Muscle of leg (tissue), 11 donors: Measurements from ENCODE around the gene RNF181. TPM values are rescaled to one million over a fixed set of nuclear protein-coding genes. Genes with fewer than 3 reads are reported as not detected.
"Not testable (repeated sequence)": the region's sequence is repeated elsewhere in the genome, so short reads cannot be mapped to it uniquely, and the experiment has no call there.

Experiments
- DNase-seq: peaks from one replicate; pipeline ENCODE4 v3.0.0; 2013
- H3K27ac ChIP-seq: one replicate; pipeline ENCODE4 v1.5.1; 2013; ENCODE audit warnings: mild to moderate bottlenecking, low read length, control low read depth
- H3K27me3 ChIP-seq: one replicate; pipeline ENCODE4 v1.6.1; 2013; ENCODE audit warnings: low read length; ENCODE audit not compliant: control insufficient read depth, insufficient read depth
- H3K36me3 ChIP-seq: one replicate; pipeline ENCODE4 v1.6.1; 2013; ENCODE audit warnings: low read length; ENCODE audit not compliant: control insufficient read depth, insufficient read depth
- H3K4me1 ChIP-seq: one replicate; pipeline ENCODE4 v1.6.1; 2013; ENCODE audit warnings: low read length; ENCODE audit not compliant: control insufficient read depth, insufficient read depth
- H3K4me3 ChIP-seq: one replicate; pipeline ENCODE4 v1.5.1; 2013; ENCODE audit warnings: low read length, control low read depth
- H3K9me3 ChIP-seq: replicated peaks from 2 replicates; pipeline ENCODE4 v1.6.1; 2013; ENCODE audit warnings: low read depth, low read length; ENCODE audit not compliant: control insufficient read depth
- WGBS: methylation state at CpG from one replicate; pipeline ENCODE4 v1.1.5; 2013; ENCODE audit warnings: missing lambda C conversion rate; ENCODE audit not compliant: insufficient coverage; 5-methylcytosine and 5-hydroxymethylcytosine counted together
- polyA plus RNA-seq, 8 donors: library from polyadenylated mRNA; unstranded; fragments of 120-200 nt; gene quantifications; one replicate each; pipeline versions ENCODE4 v1.2.1 to v1.2.3, GENCODE V29; 2013; ENCODE audit warnings: inconsistent platforms in 1 of 8, low replicate concordance in 1 of 8; ENCODE audit not compliant: insufficient read length in 8 of 8, insufficient read depth in 1 of 8
- total RNA-seq: library from RNA; stranded (reverse); fragments of 120-200 nt; gene quantifications from one replicate; pipeline ENCODE4 v1.2.4, GENCODE V29; 2013

The RNF181 gene
- total and polyA plus RNA-seq, 9 donors = 53.9 to 109 (median 60.3) TPM

DNA sequence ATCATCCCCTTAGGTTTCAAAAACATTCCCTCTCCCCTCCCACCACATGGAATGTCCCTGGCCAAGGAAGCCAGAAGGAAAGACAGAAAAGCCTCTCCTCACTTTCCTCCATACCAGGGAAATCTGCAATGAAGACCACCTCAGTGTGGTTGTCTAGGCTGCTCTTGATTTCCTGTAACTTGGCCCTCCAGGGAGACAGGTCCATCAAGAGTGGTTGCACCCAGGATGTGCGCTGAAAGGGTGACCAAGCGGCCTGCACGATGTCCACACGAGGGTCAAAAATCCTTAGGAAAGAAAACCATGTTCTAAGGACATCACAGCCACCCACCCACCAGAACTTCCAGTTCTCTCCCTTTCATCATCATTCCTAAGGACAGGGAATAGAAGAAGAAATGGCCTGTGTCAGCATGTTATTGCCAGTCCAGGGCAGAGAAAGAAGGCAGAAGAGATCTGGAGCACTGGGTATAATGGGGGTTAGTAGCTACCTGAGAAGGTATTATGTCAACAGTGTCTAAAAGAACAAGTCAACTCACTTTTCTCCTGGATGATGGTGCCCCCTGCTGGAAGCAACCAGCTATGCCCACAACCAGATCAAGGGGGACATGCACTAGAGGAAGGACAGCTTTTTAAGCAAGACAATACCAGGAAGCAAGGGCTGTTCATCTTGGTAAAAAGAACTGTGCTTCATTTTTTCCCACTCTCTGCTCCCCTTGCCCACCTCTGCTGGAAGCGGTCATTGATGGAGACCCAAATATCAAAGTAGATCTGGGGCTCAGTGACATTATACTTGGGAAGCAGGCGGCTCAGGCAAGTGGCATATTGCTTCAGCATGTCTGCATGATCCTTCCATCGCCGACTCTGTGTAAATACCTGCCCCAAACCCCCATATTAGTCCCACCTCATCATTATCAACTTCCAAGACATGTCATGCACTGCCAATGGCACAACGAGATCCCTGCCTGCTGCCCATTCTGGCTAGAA, 43.6 kb upstream of the RNF181 start:
- Histone ChIP-seq H3K9me3 (no peaks in the 10 kb centered on the region), H3K36me3 (peaks cover 82% of the 10 kb centered on the region), H3K4me3 (no peak overlapping the region), H3K27me3 (no peaks in the 10 kb centered on the region), H3K27ac (no peak overlapping the region), H3K4me1 (peaks cover 6% of the 10 kb centered on the region)
- DNase-seq = peak; percentile 84
- WGBS = 67% methylated on average over 4 of the region's 9 CpGs

DNA sequence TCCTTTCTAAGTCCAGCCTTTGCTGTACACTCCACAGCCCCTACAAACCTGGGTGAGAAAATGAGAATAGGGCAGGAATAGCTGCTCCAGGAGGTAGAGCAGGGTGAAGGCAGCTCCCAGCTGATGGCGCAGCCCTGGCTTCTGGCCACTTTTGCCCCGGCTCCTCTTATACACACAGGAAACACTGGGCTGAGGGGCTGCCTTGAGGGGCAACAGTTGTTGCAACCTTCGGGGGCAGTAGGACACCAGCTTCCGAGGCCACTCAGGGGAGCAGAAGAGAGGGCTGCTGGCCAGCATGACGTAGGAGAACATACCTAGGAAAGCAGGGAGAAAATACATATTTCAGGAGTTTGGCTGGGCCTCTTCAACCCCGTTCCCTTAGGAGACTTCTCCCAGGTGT, 42.4 kb upstream of the RNF181 start:
- no peaks in the 10 kb centered on the region for H3K27me3 ChIP-seq
- WGBS = 71% methylated on average over 4 of the region's 6 CpGs
- H3K4me3 ChIP-seq = no peak overlapping the region
- DNase-seq = no peak
- H3K36me3 ChIP-seq = peaks cover 79% of the 10 kb centered on the region
- H3K4me1 ChIP-seq = peaks cover 6% of the 10 kb centered on the region
- no peaks in the 10 kb centered on the region for H3K9me3 ChIP-seq
- H3K27ac ChIP-seq = no peak overlapping the region

DNA sequence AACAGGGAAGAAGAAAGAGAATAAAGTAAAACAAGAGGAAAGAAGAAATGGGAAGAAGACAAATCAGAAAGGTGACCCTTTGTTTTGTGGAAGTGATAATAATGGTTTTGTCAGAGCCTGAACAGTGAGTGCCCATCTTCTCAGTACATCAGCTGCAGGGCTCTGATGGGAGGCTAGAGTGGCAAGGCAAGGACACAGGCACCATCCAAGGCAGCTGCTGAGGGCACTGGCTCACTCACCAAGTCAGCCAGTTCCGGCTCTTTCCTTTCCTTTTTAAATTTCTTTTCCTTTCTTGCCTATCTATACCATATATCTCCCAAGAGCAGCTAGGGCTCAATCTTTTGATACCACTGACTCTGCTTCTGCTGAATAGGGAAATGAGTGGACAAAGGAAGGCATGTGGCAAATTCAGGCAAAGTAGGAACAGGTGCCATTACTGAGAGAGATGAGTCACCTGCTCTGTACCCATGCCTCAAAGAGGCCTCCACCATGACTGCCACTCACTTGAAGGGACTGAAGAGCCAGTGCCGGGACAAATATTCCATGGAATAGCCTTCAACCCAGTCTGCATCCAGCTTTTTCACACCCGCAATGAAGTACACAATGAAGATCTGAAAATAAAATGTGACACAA, 40.4 kb upstream of the RNF181 start:
- DNase-seq = no peak
- Histone ChIP-seq H3K9me3 (no peaks in the 10 kb centered on the region), H3K4me1 (peaks cover 6% of the 10 kb centered on the region), H3K36me3 (peaks cover 77% of the 10 kb centered on the region), H3K4me3 (no peak overlapping the region), H3K27me3 (no peaks in the 10 kb centered on the region), H3K27ac (no peak overlapping the region)
- no CpG with 5 or more reads among the region's 3 CpGs for WGBS

DNA sequence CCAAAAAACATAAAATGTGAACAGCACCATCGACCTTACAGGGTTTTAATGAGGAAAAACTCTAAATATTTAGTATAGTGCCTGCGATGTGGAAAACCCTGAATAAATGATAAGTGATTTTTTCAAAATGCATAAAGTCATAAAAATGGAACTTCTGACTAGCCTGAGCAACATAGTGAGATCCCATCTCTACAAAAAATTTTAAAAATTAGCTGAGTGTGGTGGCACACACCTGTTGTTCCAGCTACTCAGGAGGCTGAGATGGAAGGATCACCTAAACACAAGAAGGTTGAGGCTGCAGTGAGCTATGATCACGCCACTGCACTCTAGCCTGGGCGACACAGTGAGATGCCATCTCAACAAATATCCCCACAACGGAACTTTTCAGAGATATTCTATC, 38.4 kb upstream of the RNF181 start:
- Histone ChIP-seq H3K36me3 (peaks cover 58% of the 10 kb centered on the region), H3K4me1 (peaks cover 14% of the 10 kb centered on the region), H3K27me3 (no peaks in the 10 kb centered on the region), H3K4me3 (no peak overlapping the region), H3K27ac (no peak overlapping the region), H3K9me3 (no peaks in the 10 kb centered on the region)
- DNase-seq = no peak
- WGBS = no CpG with 5 or more reads among the region's 5 CpGs

DNA sequence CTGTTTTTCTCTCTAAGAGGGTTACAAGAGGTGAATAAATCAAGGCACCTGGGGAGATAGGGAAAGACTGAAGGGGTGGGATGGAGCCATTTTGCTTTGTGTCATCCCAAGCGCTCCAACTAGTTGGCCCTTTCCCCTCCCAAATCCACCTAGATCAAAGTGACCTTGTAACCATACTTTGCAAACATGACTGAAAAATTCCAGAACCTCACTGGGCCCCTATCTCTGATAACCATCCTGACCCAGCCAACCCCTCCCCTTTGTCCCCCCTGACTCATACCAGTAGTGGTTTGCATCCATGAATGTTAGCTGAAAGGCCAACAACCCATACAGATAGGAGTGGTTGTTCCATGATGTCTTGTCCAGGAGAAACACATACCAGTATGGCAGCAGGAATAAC, 37.4 kb upstream of the RNF181 start:
- DNase-seq = no peak
- H3K4me3 ChIP-seq = no peak overlapping the region
- H3K27ac ChIP-seq = no peak overlapping the region
- H3K9me3 ChIP-seq = no peaks in the 10 kb centered on the region
- no peaks in the 10 kb centered on the region for H3K27me3 ChIP-seq
- H3K4me1 ChIP-seq = peaks cover 15% of the 10 kb centered on the region
- no CpG with 5 or more reads among the region's 1 CpG for WGBS
- H3K36me3 ChIP-seq = peaks cover 48% of the 10 kb centered on the region

DNA sequence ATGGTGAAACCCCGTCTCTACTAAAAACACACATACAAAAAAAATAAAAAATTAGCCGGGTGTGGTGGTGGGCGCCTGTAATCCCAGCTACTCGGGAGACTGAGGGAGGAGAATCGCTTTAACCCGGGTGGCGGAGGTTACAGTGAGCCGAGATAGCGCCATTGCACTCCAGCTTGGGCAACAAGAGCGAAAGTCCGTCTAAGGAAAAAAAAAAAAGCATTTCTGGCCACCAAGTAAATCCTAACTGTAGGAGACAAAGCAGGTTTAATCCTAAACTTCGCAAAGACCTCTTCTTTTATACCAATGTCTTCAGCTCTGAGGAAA, 35.2 kb upstream of the RNF181 start:
- WGBS = 90% methylated on average over 10 of the region's 12 CpGs
- peaks cover 27% of the 10 kb centered on the region for H3K36me3 ChIP-seq
- peaks cover 15% of the 10 kb centered on the region for H3K4me1 ChIP-seq
- peak overlapping the region; percentile 82 for H3K4me3 ChIP-seq
- not testable (repeated sequence) for DNase-seq, H3K27me3 ChIP-seq, H3K27ac ChIP-seq, H3K9me3 ChIP-seq

DNA sequence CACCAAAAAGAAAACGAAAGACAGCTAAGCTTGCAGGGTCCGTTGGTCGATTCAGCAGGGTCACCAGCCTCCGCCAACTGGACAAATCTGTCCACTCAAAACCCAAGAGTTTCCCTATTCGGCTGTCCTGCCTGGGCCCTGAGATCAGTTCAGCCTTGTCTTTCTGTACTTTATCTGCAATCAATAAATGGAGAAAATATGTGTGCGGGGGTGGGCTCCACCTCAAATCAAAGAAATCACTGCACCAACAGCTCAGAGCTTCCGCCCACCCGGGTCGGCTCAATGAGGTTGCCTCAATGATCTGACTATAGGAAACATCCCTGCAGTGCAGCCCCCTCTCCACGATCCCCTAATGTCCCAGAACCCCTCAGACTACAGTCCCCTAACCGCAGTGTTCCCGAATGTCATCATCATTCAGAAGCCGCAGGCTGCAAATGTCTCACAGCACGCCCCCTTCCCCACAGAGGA, 34.7 kb upstream of the RNF181 start:
- peak overlapping the region; percentile 82 for H3K4me3 ChIP-seq
- no peak for DNase-seq
- peaks cover 24% of the 10 kb centered on the region for H3K36me3 ChIP-seq
- no peaks in the 10 kb centered on the region for H3K27me3 ChIP-seq
- H3K9me3 ChIP-seq = no peaks in the 10 kb centered on the region
- peak overlapping the region; percentile 71 for H3K27ac ChIP-seq
- WGBS = 0% methylated on average over 9 of the region's 14 CpGs
- peaks cover 15% of the 10 kb centered on the region for H3K4me1 ChIP-seq

DNA sequence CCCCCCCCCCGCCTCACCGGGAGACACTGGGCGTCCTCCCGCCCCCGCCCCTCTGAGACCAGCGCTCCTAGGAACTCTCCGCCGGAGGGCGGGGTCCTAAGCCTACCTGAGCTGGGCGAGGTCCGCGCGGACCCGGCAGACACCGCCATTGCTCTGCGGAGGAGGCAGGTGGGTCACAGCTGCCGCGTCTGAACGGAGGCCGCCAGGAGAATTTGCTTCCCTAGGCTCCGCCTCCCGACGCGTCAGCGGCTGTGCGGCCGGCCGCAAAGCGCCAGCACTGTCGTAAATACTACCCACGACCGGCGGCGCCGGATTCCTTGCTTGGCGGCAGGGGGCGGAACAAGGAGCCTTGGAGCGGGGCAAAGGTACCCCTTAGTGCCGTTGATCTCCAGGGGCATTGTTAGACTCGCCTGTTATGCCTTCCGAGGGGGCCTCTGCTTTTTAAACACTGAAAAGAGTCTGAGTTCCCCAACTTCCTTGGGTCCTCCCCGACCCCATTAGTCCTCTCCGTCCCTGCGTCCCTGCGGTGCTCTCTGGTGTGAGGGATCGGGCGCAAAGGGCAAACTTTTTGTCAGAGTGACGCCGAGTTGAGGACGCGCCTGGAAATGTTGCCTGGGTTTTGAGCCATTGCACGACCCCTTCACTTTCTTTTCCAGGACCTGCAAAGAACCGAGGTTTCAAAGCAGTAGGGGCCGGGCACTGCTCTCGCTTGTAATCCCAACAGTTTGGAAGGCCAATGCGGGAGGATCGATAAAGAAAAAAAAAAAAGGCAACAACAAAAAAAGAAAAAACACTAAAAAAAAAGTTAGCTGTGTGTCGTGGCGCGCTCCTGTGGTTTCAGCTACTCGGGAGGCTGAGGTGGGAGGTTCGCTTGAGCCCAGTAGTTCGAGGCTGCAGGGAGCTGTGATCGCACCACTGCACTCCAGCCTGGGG, 34.0 kb upstream of the RNF181 start, which contains the start of gene GGCX:
Gene GGCX (minus strand): TSS at position 214 of the 933 bp plus-strand sequence. CDS start 65 bp downstream, at position 149.
- peak; percentile 98 for DNase-seq
- peaks cover 22% of the 10 kb centered on the region for H3K36me3 ChIP-seq
- peak within 1 kb of the TSS; percentile 94 for H3K27ac ChIP-seq
- peak within 1 kb of the TSS; percentile 82 for H3K4me3 ChIP-seq
- H3K4me1 ChIP-seq = peaks cover 15% of the 10 kb centered on the region
- no peaks in the 10 kb centered on the region for H3K27me3 ChIP-seq
- H3K9me3 ChIP-seq = no peaks in the 10 kb centered on the region
- 5% methylated on average over 45 of the region's 64 CpGs for WGBS

DNA sequence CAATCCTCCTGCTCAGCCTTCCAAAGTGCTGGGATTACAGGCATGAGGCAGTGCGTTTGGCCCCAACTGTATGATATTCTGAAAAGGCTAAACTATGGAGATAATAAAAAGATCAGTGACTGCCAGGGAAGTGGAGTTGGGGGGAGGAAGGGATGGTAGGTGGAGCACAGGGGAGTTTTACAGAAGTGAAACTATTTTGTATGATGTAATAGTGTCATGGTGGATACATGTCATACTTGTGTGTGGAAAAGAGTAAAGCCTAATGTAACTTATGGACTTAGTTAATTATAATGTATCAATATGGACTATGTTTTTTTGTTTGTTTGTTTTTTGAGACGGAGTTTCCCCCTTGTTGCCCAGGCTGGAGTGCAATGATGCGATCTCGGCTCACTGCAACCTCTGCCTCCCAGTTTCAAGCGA, 31.4 kb upstream of the RNF181 start:
- Histone ChIP-seq H3K36me3 (peaks cover 2% of the 10 kb centered on the region), H3K27ac (no peak overlapping the region), H3K27me3 (no peaks in the 10 kb centered on the region), H3K4me3 (no peak overlapping the region), H3K4me1 (peaks cover 15% of the 10 kb centered on the region), H3K9me3 (no peaks in the 10 kb centered on the region)
- peak; percentile 51 for DNase-seq
- WGBS = 80% methylated on average over 1 of the region's 5 CpGs
